OCI-LY7 (cell line): ENCODE data around the gene GPR27.

Source experiments
- CTCF ChIP-seq: fragments of 200-600 bp; sonication (generic); conservative IDR thresholded peaks from 2 replicates; pipeline ENCODE4 v1.5.1; 2014; ENCODE audit warnings: mild to moderate bottlenecking, antibody characterized with exemption, low read length, moderate library complexity, mixed read lengths
- EZH2phosphoT487 ChIP-seq: fragments of 200-600 bp; sonication (generic); IDR thresholded peaks from 2 replicates; pipeline ENCODE4 v1.6.1; 2018; ENCODE audit warnings: low read depth, borderline replicate concordance, mild to moderate bottlenecking, mixed run types, antibody characterized with exemption, low read length, moderate library complexity, mixed read lengths

GRCh38 chr3:71801986-71802385 lies 48.3 kb downstream of the GPR27 start:
- TF ChIP-seq CTCF: no peak
- no peak for TF ChIP-seq EZH2phosphoT487
